Cardiac fibroblast (primary cell): ENCODE data around the gene EPHB6.

Experiments
- DNase-seq, 2 donors: peaks; one replicate each; pipeline versions ENCODE4 v3.0.0 to v3.0.0-alpha.2; 2010; ENCODE audit warnings: low read depth in 2 of 2
- H3K4me3 ChIP-seq, 2 donors: replicated peaks in 1 of 2; 1 replicate in 1 of 2; 2 replicates in 1 of 2; pipeline ENCODE4 v1.5.1; 2011; ENCODE audit warnings: low read depth in 2 of 2, low read length in 2 of 2, mild to moderate bottlenecking in 2 of 2, moderate library complexity in 1 of 2
- TF ChIP-seq, protein P1 (sequence below): IDR thresholded peaks from one replicate; pipeline ENCODE4 v1.5.1; 2011; ENCODE audit warnings: low read depth, mild to moderate bottlenecking, low read length, inconsistent platforms

EPHB6 gene

DNA sequence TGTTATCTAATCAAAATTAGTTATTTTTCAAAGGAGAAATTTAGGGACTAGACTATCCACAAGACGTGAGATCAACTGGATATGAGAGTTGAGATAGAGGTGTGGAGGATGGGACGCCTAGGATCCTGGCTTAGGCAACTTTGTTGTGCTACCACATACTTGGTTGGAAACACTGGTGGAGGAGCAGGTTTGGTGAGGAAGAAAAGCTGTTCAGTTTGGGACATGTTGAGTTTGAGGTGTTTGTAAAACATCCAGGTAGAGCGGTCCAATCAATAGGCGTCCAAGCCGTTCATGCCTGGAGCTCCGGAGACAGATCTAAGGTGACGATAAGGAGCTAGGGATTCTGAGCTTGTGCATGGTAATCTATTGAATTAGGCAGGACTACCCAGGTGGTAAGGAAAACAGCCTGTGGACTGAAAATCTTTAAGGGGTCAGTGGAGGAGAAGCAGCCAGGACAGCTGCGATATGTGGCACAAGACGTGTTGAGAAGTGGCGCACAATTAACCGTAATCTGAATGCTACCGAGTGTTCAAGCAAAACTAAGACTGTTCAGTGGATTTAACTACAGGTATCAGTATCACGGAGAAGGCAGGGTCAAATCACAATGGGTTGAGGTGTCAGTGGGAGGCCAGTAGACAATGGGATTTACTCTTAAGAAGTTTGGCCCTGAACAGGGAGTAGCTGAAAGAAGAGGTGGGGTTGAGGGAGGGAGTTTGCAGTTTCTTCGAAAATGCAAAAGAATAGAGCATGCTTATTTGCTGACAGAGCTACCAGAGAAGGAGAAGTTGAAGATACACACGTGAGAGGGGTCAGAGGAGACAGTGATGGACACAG lies 46.8 kb downstream of the EPHB6 start:
- no peak for DNase-seq
- no peak overlapping the region for H3K4me3 ChIP-seq
- TF ChIP-seq, protein P1, sequence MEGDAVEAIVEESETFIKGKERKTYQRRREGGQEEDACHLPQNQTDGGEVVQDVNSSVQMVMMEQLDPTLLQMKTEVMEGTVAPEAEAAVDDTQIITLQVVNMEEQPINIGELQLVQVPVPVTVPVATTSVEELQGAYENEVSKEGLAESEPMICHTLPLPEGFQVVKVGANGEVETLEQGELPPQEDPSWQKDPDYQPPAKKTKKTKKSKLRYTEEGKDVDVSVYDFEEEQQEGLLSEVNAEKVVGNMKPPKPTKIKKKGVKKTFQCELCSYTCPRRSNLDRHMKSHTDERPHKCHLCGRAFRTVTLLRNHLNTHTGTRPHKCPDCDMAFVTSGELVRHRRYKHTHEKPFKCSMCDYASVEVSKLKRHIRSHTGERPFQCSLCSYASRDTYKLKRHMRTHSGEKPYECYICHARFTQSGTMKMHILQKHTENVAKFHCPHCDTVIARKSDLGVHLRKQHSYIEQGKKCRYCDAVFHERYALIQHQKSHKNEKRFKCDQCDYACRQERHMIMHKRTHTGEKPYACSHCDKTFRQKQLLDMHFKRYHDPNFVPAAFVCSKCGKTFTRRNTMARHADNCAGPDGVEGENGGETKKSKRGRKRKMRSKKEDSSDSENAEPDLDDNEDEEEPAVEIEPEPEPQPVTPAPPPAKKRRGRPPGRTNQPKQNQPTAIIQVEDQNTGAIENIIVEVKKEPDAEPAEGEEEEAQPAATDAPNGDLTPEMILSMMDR, result no peak

DNA sequence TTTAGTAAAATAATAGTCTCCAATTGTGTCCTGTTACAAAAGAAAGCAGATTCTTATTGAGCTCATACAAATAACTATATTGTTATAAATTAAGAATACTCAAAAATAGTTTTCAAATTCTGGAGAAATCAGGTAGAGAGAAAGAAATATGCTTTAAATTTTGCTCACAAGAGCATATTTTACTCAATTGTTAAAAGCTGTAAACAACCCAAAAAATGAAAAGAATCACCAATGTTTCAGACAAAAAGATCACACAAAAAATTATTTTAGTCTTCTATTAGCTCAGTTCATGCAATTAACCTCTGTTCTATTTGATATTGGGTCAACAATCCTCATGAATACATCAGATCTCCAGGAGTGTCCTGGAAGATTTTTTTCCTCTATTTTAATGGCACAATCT lies 49.3 kb downstream of the EPHB6 start:
- no peak for DNase-seq
- TF ChIP-seq, protein P1, result no peak
- no peak overlapping the region for H3K4me3 ChIP-seq

DNA sequence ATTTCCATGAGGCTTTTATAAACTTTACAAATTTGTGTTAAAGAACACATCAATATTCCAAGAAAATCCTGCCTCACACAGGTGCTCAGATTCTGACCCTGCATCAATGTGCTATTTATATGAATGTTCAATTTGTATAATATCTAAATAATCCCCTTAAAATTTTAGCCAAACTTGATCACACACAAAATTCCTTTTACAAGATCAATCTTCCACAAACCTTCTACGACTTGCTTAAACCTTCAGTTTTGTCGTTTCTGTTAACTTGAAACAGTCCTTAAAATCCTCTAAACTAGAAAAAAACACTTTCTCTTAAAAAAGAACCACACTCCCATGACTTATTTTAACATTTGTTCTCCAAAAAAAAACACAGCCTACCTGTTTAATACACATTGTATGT lies 50.9 kb downstream of the EPHB6 start:
- TF ChIP-seq, protein P1, result no peak
- DNase-seq, result no peak
- no peak overlapping the region for H3K4me3 ChIP-seq

DNA sequence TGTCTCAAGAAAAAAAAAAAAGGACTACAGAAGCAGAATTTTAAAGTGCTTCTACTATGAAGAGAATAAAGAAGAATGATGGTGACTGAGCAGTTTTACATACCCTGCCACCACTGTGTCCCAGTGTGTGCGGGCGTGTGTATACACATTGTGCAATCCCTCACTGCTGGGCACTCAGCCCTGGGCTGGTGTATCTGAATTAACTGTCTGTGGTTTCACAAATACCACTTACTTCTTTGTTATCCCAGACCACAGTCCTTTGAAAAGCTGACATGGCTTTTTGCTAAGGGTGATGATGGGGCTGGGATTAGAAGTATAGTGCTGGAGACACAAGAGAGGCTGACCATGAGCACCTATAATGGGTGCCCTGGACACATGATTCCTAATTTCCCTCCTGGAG lies 51.8 kb downstream of the EPHB6 start:
- H3K4me3 ChIP-seq, result no peak overlapping the region
- no peak for DNase-seq

DNA sequence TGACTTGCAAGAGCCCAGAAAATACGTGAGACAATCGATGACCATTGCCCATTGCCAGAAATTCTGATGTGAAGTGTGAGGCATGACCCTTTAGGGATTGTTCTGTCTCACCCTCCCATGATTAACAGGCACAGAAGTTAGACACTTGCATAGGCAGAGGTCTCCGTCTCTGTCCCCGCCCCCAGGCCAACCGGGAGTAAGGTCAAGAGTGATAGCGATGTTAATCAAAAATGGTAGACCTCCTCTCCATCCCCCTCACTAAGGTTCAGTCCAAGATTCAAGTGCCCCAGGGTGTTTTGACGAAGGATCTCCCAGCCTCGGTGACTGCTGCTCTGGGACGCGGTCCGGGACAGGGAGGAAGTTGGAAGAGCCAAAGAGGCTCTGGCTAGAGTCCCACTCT lies 53.4 kb downstream of the EPHB6 start:
- no peak overlapping the region for H3K4me3 ChIP-seq
- no peak for DNase-seq
- TF ChIP-seq, protein P1, result no peak

More for the DNA sequence above, 51.8 kb downstream of the EPHB6 start:
- TF ChIP-seq, protein P1, result no peak

DNA sequence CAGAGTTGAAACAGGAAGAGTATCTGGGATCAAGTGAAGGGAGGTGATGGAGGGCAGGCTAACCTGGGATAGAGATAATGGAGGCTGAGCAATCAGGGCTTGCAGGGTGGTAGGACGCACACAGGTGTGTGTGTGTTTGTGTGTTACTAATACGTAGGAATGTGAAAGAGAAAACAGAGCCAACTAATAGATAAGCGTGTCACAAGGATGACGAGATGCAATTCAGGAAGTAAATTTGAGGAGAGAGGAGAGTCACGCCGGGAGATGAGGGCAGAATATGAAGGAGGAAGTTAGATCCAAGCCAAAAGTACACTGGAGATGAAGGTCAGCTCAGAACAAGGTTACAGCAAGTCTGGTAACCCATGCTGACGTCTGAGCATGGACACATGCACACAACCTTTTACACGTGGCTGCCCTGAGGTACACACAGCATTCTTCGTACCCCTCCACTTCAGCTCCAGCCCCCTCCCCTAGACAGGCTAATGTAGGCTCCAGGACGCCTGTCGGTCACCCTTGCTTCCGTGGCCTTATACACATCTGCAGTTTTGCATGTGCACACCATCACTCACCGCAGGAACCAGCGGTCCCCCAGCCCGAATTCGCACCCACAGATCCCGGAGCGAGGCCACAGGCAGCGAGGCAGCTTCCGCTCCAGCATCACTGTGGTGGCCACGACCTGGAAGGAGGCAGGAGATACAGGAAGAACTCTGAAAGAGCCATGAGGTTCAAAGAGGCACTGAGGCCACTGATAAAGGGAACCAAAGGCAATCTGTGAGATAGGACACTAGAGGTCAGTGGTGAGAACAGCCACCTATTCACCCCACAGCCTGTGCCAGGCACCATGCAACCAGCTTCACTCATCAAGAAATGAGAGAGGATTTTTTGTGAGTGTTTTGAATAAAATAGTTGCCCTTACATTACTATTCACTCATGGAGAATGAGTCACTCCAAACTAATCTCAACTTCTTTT lies 54.3 kb downstream of the EPHB6 start:
- DNase-seq, result peak in 1 of 2 donors; percentile 3
- TF ChIP-seq, protein P1, result peak; percentile 7
- no peak overlapping the region for H3K4me3 ChIP-seq
